D721Med (cell line): ENCODE data around the gene RNASE3.
A peak's percentile ranks its signal among the peaks of the same experiment; 100 is the strongest.
"Not testable (repeated sequence)": the region's sequence is repeated elsewhere in the genome, so short reads cannot be mapped to it uniquely, and the experiment has no call there.

Experiments used
- DNase-seq: peaks from one replicate; pipeline ENCODE4 v3.0.0; 2011; ENCODE audit warnings: low spot score; ENCODE audit not compliant: insufficient read length
- FAIRE-seq: peaks from 2 replicates; lab custom pipeline; 2011; peaks lifted over from hg19 to GRCh38; lab: Jason Lieb, UNC
- TF ChIP-seq, protein P1 (sequence below): IDR thresholded peaks from 2 replicates; pipeline ENCODE4 v1.5.1; 2012; ENCODE audit warnings: mild to moderate bottlenecking, control low read depth; ENCODE audit not compliant: insufficient read depth; ENCODE audit errors: missing control alignments

The RNASE3 gene

GRCh38 chr14:20857630-20858261, 33.4 kb upstream of the RNASE3 start:
- TF ChIP-seq, protein P1, sequence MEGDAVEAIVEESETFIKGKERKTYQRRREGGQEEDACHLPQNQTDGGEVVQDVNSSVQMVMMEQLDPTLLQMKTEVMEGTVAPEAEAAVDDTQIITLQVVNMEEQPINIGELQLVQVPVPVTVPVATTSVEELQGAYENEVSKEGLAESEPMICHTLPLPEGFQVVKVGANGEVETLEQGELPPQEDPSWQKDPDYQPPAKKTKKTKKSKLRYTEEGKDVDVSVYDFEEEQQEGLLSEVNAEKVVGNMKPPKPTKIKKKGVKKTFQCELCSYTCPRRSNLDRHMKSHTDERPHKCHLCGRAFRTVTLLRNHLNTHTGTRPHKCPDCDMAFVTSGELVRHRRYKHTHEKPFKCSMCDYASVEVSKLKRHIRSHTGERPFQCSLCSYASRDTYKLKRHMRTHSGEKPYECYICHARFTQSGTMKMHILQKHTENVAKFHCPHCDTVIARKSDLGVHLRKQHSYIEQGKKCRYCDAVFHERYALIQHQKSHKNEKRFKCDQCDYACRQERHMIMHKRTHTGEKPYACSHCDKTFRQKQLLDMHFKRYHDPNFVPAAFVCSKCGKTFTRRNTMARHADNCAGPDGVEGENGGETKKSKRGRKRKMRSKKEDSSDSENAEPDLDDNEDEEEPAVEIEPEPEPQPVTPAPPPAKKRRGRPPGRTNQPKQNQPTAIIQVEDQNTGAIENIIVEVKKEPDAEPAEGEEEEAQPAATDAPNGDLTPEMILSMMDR: peak; percentile 69
- no peak for FAIRE-seq

GRCh38 chr14:20866194-20866593, 25.0 kb upstream of the RNASE3 start:
- FAIRE-seq: no peak
- DNase-seq: no peak
- TF ChIP-seq, protein P1: no peak

More at GRCh38 chr14:20857630-20858261, 33.4 kb upstream of the RNASE3 start:
- peak; percentile 40 for DNase-seq

GRCh38 chr14:20866963-20867362, 24.2 kb upstream of the RNASE3 start:
- FAIRE-seq (no peak), DNase-seq (no peak)
- TF ChIP-seq, protein P1: peak; percentile 19

DNA sequence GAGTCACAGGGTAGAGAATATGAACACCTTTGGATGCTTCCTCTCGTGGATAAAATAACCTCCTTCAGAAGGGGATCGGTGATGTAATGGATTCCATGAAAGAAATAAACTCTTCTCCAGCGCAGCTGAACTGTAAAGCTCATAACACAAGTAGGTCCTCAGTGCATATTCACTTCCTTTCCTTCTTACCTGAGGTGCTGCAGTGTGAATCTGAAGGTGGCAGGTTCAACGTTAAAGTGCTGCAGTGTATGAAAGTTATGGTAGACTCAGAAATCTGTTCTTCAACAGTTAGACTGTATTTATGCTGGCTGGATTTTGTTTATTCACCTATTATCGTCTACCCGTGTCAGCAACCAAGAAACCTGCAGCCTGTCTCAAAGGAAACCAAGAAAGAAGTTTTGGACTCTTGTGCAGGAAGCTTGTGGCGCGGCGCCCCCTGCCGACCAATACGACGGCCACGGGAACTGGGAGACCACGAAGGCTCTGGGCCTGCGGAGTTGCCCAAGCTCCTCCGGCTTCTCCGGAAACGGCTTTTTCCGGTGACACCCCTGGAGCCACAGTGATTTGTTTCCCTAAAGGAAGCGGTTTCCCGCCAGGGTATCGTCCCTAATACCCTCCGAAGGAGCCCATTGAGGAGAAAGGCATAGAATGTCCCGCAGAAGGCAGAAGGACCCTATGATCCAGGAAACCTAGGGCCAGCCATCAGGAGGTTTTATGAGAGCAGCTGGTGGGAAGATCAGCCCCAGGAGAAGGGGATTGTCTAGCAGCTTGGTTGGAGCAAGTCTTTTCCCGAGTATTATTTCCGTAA, 17.6 kb upstream of the RNASE3 start:
- FAIRE-seq (no peak), DNase-seq (no peak)
- TF ChIP-seq, protein P1: peak; percentile 63

DNA sequence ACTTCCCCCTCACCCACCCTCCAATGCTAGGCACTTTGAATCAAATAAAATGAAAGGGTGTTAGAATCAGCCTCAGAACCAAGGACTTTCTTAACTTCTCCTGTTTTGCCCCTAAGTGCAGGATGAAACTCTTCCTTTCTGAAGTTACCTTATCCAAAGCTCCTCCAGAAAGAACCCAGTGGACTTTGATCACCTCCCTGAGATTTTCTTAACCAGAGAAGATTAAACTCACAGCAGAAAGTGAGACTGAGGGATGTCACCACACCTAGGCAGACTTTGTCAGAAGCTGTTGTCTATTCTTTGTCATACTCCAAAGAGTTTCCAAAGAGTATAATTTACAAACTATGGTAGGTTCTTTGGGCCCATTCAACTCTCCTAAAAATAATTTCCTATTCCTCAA, 14.2 kb upstream of the RNASE3 start:
- TF ChIP-seq, protein P1: no peak
- no peak for FAIRE-seq
- no peak for DNase-seq

DNA sequence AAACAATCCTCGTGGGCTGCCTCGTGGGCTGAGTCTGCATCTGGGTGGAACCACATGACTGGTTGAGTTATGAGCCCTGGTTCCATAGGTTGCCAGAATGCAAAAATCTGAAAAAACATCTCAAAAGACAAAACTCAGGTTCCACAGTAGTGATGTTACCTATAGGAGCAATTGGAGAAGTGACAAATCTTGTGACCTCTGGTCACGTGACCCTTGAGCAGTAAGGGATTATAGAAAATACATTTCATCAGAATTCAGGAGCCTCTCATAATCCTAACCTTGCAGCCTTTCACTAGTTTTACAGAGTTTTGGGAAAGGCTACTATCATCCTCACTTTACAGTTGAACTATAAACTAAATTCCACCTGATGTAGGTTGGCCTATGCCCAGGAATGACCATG, 12.5 kb upstream of the RNASE3 start:
- DNase-seq: no peak
- no peak for FAIRE-seq
- TF ChIP-seq, protein P1: no peak

DNA sequence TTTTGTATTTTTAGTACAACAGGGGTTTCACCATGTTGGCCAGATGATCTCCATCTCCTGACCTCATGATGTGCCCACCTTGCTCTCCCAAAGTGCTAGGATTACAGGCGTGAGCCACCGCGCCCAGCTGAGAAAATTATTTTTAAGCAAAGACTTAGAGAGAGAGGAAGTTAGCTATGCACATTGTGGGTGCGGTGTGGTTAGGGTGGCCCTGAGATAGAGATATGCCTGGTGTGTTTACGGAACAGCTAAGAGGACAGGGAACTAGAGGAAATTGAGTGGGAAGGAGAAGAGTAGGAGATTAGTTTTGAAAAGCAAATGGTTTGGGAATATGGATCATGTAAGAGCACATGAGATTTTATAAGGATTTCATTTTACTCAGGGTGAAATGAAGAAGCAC, 10.0 kb upstream of the RNASE3 start:
- not testable (repeated sequence) for FAIRE-seq

GRCh38 chr14:20882787-20883186, 8.4 kb upstream of the RNASE3 start:
- FAIRE-seq, DNase-seq: not testable (repeated sequence)

More for the DNA sequence above, 10.0 kb upstream of the RNASE3 start:
- DNase-seq: not testable (repeated sequence)

DNA sequence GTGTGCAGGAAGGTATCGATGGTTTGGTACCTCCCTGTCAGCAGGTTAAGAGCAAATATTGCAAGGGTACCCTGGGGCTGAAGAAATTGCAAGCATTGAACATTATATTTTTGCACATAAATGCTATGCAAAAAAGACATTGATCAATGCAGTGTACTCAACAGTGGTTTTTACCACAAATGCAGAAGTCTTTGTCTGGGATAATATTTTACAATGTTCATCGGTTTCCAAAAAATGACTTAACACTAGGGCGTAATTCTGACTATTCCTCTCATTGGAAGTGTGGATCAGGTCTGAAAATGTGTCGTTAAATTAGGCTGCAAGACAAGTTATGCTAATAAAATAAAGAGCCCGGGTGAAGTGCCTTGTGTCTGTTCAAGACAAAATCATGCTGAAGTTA, 2.8 kb upstream of the RNASE3 start:
- DNase-seq, FAIRE-seq: not testable (repeated sequence)

- FAIRE-seq, DNase-seq: not testable (repeated sequence)
These were observed 4.1 kb downstream of the RNASE3 start for GRCh38 chr14:20895322-20895721.
